Measurements from ENCODE around the gene PDE10A. TPM values are rescaled to one million over a fixed set of nuclear protein-coding genes. Genes with fewer than 3 reads are reported as not detected.

The PDE10A gene
- total RNA-seq, 1 donor from 2014 or later, result 17.3 TPM

DNA sequence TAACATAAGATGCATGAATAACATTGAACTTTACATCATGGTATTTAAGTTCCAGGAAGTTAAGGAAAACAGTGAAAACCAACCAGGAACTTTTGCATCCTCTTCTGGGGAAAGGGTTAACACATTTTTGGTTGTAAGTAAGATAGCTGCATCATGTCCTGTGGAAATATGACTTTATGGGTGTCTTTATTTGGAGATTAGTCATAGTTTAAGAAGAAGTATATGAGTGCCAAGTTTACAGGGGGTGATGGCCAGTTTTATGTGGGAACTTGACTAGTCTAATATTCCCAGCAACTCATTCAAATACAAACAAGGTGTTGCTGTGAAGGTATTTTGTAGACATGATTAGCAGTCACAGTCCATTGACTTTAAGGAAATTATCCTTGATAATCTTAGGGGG is 78.0 kb downstream of the PDE10A start:
- Histone ChIP-seq H3K4me3 (no peak overlapping the region), H3K79me2 (ENCODE audit: low read depth) (no peaks in the 10 kb centered on the region), H3K4me1 (peaks cover 15% of the 10 kb centered on the region), H2AFZ (replicated peaks) (no peak overlapping the region), H3K27ac (no peak overlapping the region), H3K27me3 (no peaks in the 10 kb centered on the region), H3F3A (ENCODE audit: low read depth) (no peaks in the 10 kb centered on the region), H3K36me3 (no peaks in the 10 kb centered on the region), H3K9ac (no peak overlapping the region), H4K20me1 (ENCODE audit: low read depth) (no peaks in the 10 kb centered on the region), H3K9me3 (ENCODE audit: low read depth) (no peaks in the 10 kb centered on the region), H3K4me2 (no peak overlapping the region)
- H3K36me3 Mint-ChIP-seq, result peaks cover 19% of the 10 kb centered on the region
- peaks cover 2% of the 10 kb centered on the region for H3K27me3 Mint-ChIP-seq (ENCODE audit: insufficient read depth, low read depth)
- TF ChIP-seq EZH2 (IDR thresholded peaks at IDR 0.05), result no peak
- no peak for TF ChIP-seq EZH2phosphoT487 (IDR thresholded peaks at IDR 0.05)
- TF ChIP-seq, protein P1, sequence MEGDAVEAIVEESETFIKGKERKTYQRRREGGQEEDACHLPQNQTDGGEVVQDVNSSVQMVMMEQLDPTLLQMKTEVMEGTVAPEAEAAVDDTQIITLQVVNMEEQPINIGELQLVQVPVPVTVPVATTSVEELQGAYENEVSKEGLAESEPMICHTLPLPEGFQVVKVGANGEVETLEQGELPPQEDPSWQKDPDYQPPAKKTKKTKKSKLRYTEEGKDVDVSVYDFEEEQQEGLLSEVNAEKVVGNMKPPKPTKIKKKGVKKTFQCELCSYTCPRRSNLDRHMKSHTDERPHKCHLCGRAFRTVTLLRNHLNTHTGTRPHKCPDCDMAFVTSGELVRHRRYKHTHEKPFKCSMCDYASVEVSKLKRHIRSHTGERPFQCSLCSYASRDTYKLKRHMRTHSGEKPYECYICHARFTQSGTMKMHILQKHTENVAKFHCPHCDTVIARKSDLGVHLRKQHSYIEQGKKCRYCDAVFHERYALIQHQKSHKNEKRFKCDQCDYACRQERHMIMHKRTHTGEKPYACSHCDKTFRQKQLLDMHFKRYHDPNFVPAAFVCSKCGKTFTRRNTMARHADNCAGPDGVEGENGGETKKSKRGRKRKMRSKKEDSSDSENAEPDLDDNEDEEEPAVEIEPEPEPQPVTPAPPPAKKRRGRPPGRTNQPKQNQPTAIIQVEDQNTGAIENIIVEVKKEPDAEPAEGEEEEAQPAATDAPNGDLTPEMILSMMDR (IDR thresholded peaks at IDR 0.05), result no peak
- H3K27ac Mint-ChIP-seq, result no peak overlapping the region
- no peak for DNase-seq (ENCODE audit: low spot score)
- peaks cover 12% of the 10 kb centered on the region for H3K9me3 Mint-ChIP-seq
- no peak overlapping the region for H3K4me3 Mint-ChIP-seq
- H3K4me1 Mint-ChIP-seq, result peaks cover 3% of the 10 kb centered on the region

DNA sequence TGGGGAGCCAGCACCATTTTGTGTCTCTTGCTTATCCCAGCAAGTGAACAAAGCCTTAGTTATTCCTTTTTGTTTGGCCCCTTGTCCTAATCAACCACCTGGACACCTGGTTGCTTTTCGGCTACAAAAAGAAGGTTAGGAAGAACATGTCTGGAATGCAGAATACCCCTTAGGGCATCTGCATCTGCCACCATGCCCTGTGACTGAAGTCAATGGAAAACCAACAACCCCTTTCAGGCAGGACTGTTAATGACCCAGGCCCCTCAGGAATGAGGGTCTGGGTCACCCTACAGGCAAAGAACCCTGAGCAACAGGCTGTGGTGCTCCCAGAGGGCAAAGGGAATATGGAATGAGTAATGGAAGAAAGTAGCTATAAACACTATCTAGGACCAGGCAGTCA is 78.5 kb downstream of the PDE10A start:
- H3K27ac ChIP-seq, result no peak overlapping the region
- no peaks in the 10 kb centered on the region for H3K36me3 ChIP-seq
- H3K9me3 Mint-ChIP-seq, result peaks cover 12% of the 10 kb centered on the region
- no peaks in the 10 kb centered on the region for H3K79me2 ChIP-seq (ENCODE audit: low read depth)
- no peak overlapping the region for H3K4me3 Mint-ChIP-seq
- DNase-seq (ENCODE audit: low spot score), result no peak
- no peaks in the 10 kb centered on the region for H4K20me1 ChIP-seq (ENCODE audit: low read depth)
- no peak overlapping the region for H3K27ac Mint-ChIP-seq
- TF ChIP-seq EZH2 (IDR thresholded peaks at IDR 0.05), result no peak
- TF ChIP-seq, protein P1 (IDR thresholded peaks at IDR 0.05), result no peak
- no peak for TF ChIP-seq EZH2phosphoT487 (IDR thresholded peaks at IDR 0.05)
- no peak overlapping the region for H3K4me2 ChIP-seq
- H3K4me1 ChIP-seq, result peaks cover 15% of the 10 kb centered on the region
- peaks cover 2% of the 10 kb centered on the region for H3K27me3 Mint-ChIP-seq (ENCODE audit: insufficient read depth, low read depth)
- no peaks in the 10 kb centered on the region for H3F3A ChIP-seq (ENCODE audit: low read depth)
- peaks cover 3% of the 10 kb centered on the region for H3K4me1 Mint-ChIP-seq
- H3K9ac ChIP-seq, result no peak overlapping the region
- H3K9me3 ChIP-seq (ENCODE audit: low read depth), result no peaks in the 10 kb centered on the region
- peaks cover 19% of the 10 kb centered on the region for H3K36me3 Mint-ChIP-seq
- H3K4me3 ChIP-seq, result no peak overlapping the region
- H2AFZ ChIP-seq (replicated peaks), result no peak overlapping the region
- H3K27me3 ChIP-seq, result no peaks in the 10 kb centered on the region

DNA sequence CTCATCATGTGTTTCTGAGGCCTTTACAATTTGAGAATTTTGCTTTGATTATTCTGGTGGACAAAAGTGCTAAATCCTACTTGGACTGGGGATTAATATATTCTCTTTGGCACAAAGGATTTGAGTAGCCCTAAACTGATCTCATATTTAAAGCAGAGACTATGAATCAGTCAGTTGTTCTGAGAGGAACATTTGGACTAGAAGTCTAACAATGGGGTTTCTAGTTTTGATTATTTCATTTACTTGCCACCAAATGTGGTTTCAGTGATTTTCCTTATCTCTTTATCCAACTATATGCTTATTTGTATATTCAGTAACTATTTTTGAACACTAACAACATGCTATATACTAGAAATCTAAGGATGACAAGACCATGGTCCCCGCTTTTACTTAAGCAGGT is 81.4 kb downstream of the PDE10A start:
- Mint-ChIP-seq H3K4me1 (peaks cover 3% of the 10 kb centered on the region), H3K9me3 (peaks cover 12% of the 10 kb centered on the region), H3K36me3 (peaks cover 15% of the 10 kb centered on the region), H3K27me3 (ENCODE audit: insufficient read depth, low read depth) (peaks cover 2% of the 10 kb centered on the region), H3K4me3 (no peak overlapping the region), H3K27ac (no peak overlapping the region)
- H4K20me1 ChIP-seq (ENCODE audit: low read depth), result no peaks in the 10 kb centered on the region
- no peak overlapping the region for H3K27ac ChIP-seq
- H3K79me2 ChIP-seq (ENCODE audit: low read depth), result no peaks in the 10 kb centered on the region
- H3K9ac ChIP-seq, result no peak overlapping the region
- no peak overlapping the region for H3K4me3 ChIP-seq
- H3K36me3 ChIP-seq, result no peaks in the 10 kb centered on the region
- H2AFZ ChIP-seq (replicated peaks), result no peak overlapping the region
- no peaks in the 10 kb centered on the region for H3K27me3 ChIP-seq
- H3F3A ChIP-seq (ENCODE audit: low read depth), result no peaks in the 10 kb centered on the region
- H3K9me3 ChIP-seq (ENCODE audit: low read depth), result no peaks in the 10 kb centered on the region
- TF ChIP-seq, protein P1 (IDR thresholded peaks at IDR 0.05), result no peak
- no peak for TF ChIP-seq EZH2 (IDR thresholded peaks at IDR 0.05)
- TF ChIP-seq EZH2phosphoT487 (IDR thresholded peaks at IDR 0.05), result no peak
- H3K4me2 ChIP-seq, result no peak overlapping the region
- no peak for DNase-seq (ENCODE audit: low spot score)
- H3K4me1 ChIP-seq, result peaks cover 15% of the 10 kb centered on the region

Data from neural progenitor cell (in vitro differentiated cells).